Panc1 (cell line): Measurements from ENCODE around the gene PRLR. TPM values are rescaled to one million over a fixed set of nuclear protein-coding genes. Genes with fewer than 3 reads are reported as not detected.

Experiments
- ATAC-seq: fragments of 200-7000 bp; cut with Tn5 transposase; 2 replicates; pipeline ENCODE4 v1.9.1; 2020; ENCODE audit warnings: mild to moderate bottlenecking, moderate library complexity
- BruUV-seq: library from RNA; stranded (reverse); fragments of 400-500 nt; replicated peaks from 2 replicates; lab custom pipeline; 2021; lab: Mats Ljungman, UMichigan
- CTCF ChIA-PET: fragments of 300-600 bp; sonication (Branson Sonifier 250); formaldehyde crosslinking; loops from one replicate; lab custom pipeline; 2022; ENCODE audit warnings: antibody characterized with exemption; lab: Charles Lee
- POLR2A ChIA-PET: fragments of 300-600 bp; sonication (Branson Sonifier 250); formaldehyde crosslinking; loops from one replicate; lab custom pipeline; 2022; ENCODE audit warnings: antibody characterized with exemption; lab: Charles Lee
- DNase-seq: peaks from one replicate; pipeline ENCODE4 v3.0.0-alpha.2; 2010; ENCODE audit warnings: low read depth, low spot score
- H3K27ac ChIP-seq: 2 replicates; pipeline ENCODE4 v1.5.1; 2011; ENCODE audit warnings: mild to moderate bottlenecking, low read length, inconsistent platforms
- H3K27me3 ChIP-seq: fragments of 200-500 bp; sonication (Bioruptor generic); 2 replicates; pipeline ENCODE4 v1.6.0; 2014; ENCODE audit warnings: low read length, inconsistent platforms; ENCODE audit not compliant: control insufficient read depth, insufficient read depth
- H3K36me3 ChIP-seq: fragments of 200-500 bp; sonication (Bioruptor generic); 2 replicates; pipeline ENCODE4 v1.5.1; 2014; ENCODE audit warnings: inconsistent platforms, mild to moderate bottlenecking, low read length, moderate library complexity; ENCODE audit not compliant: control insufficient read depth, insufficient read depth
- H3K4me1 ChIP-seq: 2 replicates; pipeline ENCODE4 v1.5.1; 2011; ENCODE audit warnings: inconsistent platforms, mild to moderate bottlenecking, low read length, moderate library complexity; ENCODE audit not compliant: control insufficient read depth, insufficient read depth
- H3K4me3 ChIP-seq, 2 experiments: 2 replicates each; pipeline ENCODE4 v1.5.1; 2011 to 2012; ENCODE audit warnings: low read depth in 2 of 2, low read length in 2 of 2, mild to moderate bottlenecking in 2 of 2, inconsistent platforms in 1 of 2, moderate library complexity in 1 of 2
- H3K9me3 ChIP-seq: fragments of 200-500 bp; sonication (Bioruptor generic); 2 replicates; pipeline ENCODE4 v1.5.1; 2014; ENCODE audit warnings: low read depth, mild to moderate bottlenecking, inconsistent platforms, low read length, moderate library complexity; ENCODE audit not compliant: control insufficient read depth, insufficient read depth
- CTCF ChIP-seq: fragments of 450-650 bp; IDR thresholded peaks from 2 replicates; pipeline ENCODE4 v1.5.1; 2017; ENCODE audit warnings: mild to moderate bottlenecking
- POLR2AphosphoS5 ChIP-seq: IDR thresholded peaks from 2 replicates; pipeline ENCODE4 v1.6.1; 2012; ENCODE audit warnings: mild to moderate bottlenecking, low read depth, low read length, moderate library complexity
- REST ChIP-seq, 2 experiments: IDR thresholded peaks; 2 replicates each; pipeline ENCODE4 v1.6.1; 2011 to 2012; ENCODE audit warnings: low read depth in 2 of 2, control low read depth in 1 of 2, low read length in 1 of 2, mild to moderate bottlenecking in 1 of 2, moderate library complexity in 1 of 2; ENCODE audit not compliant: insufficient read depth in 1 of 2
- SIN3A ChIP-seq: IDR thresholded peaks from 2 replicates; pipeline ENCODE4 v1.6.1; 2012; ENCODE audit warnings: low read depth, mild to moderate bottlenecking, low read length, moderate library complexity, borderline replicate concordance; ENCODE audit not compliant: insufficient read depth
- TCF7L2 ChIP-seq: IDR thresholded peaks from 2 replicates; pipeline ENCODE4 v1.6.1; 2011; ENCODE audit warnings: mild to moderate bottlenecking, low read depth, low read length, inconsistent platforms
- in situ Hi-C: cut with HindIII; loops from 2 replicates; pipeline ENCODE4 v1.10.0; 2016; ENCODE audit warnings: low sequenced_read_pairs, low pct_unique_long_range_greater_than_20kb
- intact Hi-C: fragments of 100-400 bp; cut with micrococcal nuclease; formaldehyde crosslinking; loops from one replicate; pipeline ENCODE4 v1.10.0; 2022; ENCODE audit not compliant: unreplicated experiment
- total RNA-seq: library from RNA; stranded (reverse); gene quantifications from one replicate; pipeline ENCODE4 v1.2.1, GENCODE V29; 2021; ENCODE audit not compliant: unreplicated experiment

PRLR gene
- total RNA-seq, 1 experiment from 2014 or later, result 0.46 TPM

GRCh38 chr5:35030426-35031100 is 199.7 kb downstream of the PRLR start:
- intact Hi-C loops, result no loop called here
- Histone ChIP-seq H3K27me3 (peaks cover 22% of the 10 kb centered on the region), H3K36me3 (no peaks in the 10 kb centered on the region), H3K4me1 (no peaks in the 10 kb centered on the region), H3K27ac (no peak overlapping the region), H3K4me3 (no peak overlapping the region), H3K9me3 (no peaks in the 10 kb centered on the region)
- peak; percentile 16; the same call in 1 of the 2 replicates for TF ChIP-seq CTCF
- TF ChIP-seq REST (IDR thresholded peaks at IDR 0.05; ENCODE audit: insufficient read depth in 1 of 2, low read depth in 2 of 2, low read length in 1 of 2), result no peak
- CTCF ChIA-PET, result no interaction called here
- ATAC-seq (no peak), DNase-seq (no peak)
- POLR2A ChIA-PET, result no interaction called here
- in situ Hi-C loops, result no loop called here
- BruUV-seq, result no TSS peak

GRCh38 chr5:35029333-35029732 is 201.0 kb downstream of the PRLR start:
- Histone ChIP-seq H3K4me1 (no peaks in the 10 kb centered on the region), H3K36me3 (no peaks in the 10 kb centered on the region), H3K4me3 (no peak overlapping the region), H3K9me3 (no peaks in the 10 kb centered on the region), H3K27ac (no peak overlapping the region), H3K27me3 (peaks cover 21% of the 10 kb centered on the region)
- ATAC-seq (no peak), DNase-seq (no peak)
- in situ Hi-C loops, result no loop called here
- no TSS peak for BruUV-seq
- POLR2A ChIA-PET, result no interaction called here
- intact Hi-C loops, result no loop called here
- CTCF ChIA-PET, result no interaction called here
- TF ChIP-seq REST (IDR thresholded peaks at IDR 0.05; ENCODE audit: insufficient read depth in 1 of 2, low read depth in 2 of 2, low read length in 1 of 2), result no peak
- no peak for TF ChIP-seq CTCF
- no peak for TF ChIP-seq SIN3A
- TF ChIP-seq POLR2AphosphoS5, result no peak
- no peak for TF ChIP-seq TCF7L2
